HG03354 (cell line): ENCODE measurements around the gene ZNRD2.

Experiments
- ATAC-seq: cut with Tn5 transposase; IDR thresholded peaks from one replicate; pipeline ENCODE4 v1.9.1; 2021; ENCODE audit warnings: mild to moderate bottlenecking; ENCODE audit not compliant: unreplicated experiment, poor library complexity, severe bottlenecking

The ZNRD2 gene

GRCh38 chr11:65583589-65583988 lies 13.3 kb downstream of the ZNRD2 start:
- ATAC-seq: no peak

- ATAC-seq: no peak
These were observed 13.8 kb downstream of the ZNRD2 start for GRCh38 chr11:65584106-65584505.

GRCh38 chr11:65584723-65585171 lies 14.5 kb downstream of the ZNRD2 start:
- ATAC-seq: no peak

- ATAC-seq: no peak
These were observed 15.3 kb downstream of the ZNRD2 start for GRCh38 chr11:65585396-65586246.

- no peak for ATAC-seq
These were observed 16.0 kb downstream of the ZNRD2 start for GRCh38 chr11:65586247-65586630.

- ATAC-seq: no peak
These were observed 16.4 kb downstream of the ZNRD2 start for GRCh38 chr11:65586676-65587075.

- peak; percentile 82 for ATAC-seq
These were observed 18.1 kb downstream of the ZNRD2 start for GRCh38 chr11:65588199-65589054.

- ATAC-seq: no peak
These were observed 19.4 kb downstream of the ZNRD2 start for GRCh38 chr11:65589444-65590239.

GRCh38 chr11:65590240-65590738 lies 20.0 kb downstream of the ZNRD2 start:
- no peak for ATAC-seq

- no peak for ATAC-seq
These were observed 21.9 kb downstream of the ZNRD2 start for GRCh38 chr11:65591939-65592857.

- ATAC-seq: no peak
These were observed 22.7 kb downstream of the ZNRD2 start for GRCh38 chr11:65592858-65593517.

GRCh38 chr11:65593518-65594414 lies 23.5 kb downstream of the ZNRD2 start:
- no peak for ATAC-seq

- ATAC-seq: no peak
These were observed 24.9 kb downstream of the ZNRD2 start for GRCh38 chr11:65595131-65595530.

GRCh38 chr11:65595543-65596281 lies 25.4 kb downstream of the ZNRD2 start, which contains the start of gene KCNK7:
KCNK7 (minus strand) TSS chr11:65595800; CDS start chr11:65595772, 28 bp downstream.
- no peak for ATAC-seq

GRCh38 chr11:65596520-65596919 lies 26.2 kb downstream of the ZNRD2 start:
- ATAC-seq: no peak

GRCh38 chr11:65598258-65598699 lies 28.0 kb downstream of the ZNRD2 start:
- no peak for ATAC-seq
